ENCODE results near the gene SOX14.

DNA sequence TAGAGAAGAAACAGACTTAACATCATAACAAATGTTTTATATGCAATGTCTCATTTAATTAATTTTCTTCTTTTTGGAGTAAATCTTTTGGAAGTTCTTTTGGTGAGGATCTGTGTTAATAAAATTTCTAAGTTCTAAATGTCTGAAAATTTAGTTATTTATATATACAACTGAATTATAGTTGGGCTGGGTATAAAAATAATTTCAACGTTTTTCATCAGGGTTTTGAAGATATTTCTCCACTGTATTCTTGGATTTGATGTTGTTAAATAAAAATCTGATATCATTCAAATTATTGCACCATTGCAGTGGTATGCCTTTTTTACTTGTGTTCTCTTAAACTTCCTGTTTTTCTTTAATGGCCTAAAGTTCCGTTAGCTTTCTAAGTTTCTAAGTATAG lies 26.9 kb upstream of the SOX14 start:
- TF ChIP-seq, protein P1, sequence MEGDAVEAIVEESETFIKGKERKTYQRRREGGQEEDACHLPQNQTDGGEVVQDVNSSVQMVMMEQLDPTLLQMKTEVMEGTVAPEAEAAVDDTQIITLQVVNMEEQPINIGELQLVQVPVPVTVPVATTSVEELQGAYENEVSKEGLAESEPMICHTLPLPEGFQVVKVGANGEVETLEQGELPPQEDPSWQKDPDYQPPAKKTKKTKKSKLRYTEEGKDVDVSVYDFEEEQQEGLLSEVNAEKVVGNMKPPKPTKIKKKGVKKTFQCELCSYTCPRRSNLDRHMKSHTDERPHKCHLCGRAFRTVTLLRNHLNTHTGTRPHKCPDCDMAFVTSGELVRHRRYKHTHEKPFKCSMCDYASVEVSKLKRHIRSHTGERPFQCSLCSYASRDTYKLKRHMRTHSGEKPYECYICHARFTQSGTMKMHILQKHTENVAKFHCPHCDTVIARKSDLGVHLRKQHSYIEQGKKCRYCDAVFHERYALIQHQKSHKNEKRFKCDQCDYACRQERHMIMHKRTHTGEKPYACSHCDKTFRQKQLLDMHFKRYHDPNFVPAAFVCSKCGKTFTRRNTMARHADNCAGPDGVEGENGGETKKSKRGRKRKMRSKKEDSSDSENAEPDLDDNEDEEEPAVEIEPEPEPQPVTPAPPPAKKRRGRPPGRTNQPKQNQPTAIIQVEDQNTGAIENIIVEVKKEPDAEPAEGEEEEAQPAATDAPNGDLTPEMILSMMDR (IDR thresholded peaks at IDR 0.05) = no peak
- TF ChIP-seq POLR2A (IDR thresholded peaks at IDR 0.05) = no peak
